ENCODE results near the gene FLNC.

DNA sequence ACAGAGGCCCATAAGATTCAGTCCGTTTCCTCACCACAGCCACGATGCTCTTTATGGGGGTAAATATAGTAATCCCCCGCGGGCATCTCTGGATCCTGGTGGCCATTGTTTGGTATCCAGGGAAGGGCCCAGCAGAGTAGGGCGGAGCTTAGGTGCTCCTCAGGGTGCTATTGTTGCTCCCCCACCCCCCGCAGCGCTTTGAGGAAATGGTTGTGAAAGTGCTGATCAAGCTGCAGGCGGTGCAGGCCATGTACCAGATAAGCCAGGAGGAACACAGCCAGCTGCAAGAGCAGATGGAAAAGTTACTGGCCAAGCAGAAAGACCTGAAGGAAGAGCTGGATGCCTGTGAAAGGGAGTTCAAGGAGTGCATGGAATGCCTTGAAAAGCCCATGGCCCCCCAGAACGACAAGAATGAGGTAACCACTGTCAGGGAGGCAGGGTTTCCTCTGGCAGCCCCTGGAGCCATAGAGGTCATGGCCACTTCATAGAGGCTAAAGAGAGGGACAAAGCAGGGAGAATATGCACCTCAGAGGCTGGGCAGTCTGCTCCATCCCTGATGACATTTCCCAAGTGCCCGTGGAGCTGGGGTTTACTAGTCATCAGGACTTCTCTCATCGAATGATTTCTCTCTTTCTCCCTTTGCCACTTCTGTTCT, 17.6 kb upstream of the FLNC start:
- TF ChIP-seq EZH2phosphoT487 (IDR thresholded peaks at IDR 0.05; ENCODE audit: borderline replicate concordance, low read length) = no peak
- TF ChIP-seq, protein P1, sequence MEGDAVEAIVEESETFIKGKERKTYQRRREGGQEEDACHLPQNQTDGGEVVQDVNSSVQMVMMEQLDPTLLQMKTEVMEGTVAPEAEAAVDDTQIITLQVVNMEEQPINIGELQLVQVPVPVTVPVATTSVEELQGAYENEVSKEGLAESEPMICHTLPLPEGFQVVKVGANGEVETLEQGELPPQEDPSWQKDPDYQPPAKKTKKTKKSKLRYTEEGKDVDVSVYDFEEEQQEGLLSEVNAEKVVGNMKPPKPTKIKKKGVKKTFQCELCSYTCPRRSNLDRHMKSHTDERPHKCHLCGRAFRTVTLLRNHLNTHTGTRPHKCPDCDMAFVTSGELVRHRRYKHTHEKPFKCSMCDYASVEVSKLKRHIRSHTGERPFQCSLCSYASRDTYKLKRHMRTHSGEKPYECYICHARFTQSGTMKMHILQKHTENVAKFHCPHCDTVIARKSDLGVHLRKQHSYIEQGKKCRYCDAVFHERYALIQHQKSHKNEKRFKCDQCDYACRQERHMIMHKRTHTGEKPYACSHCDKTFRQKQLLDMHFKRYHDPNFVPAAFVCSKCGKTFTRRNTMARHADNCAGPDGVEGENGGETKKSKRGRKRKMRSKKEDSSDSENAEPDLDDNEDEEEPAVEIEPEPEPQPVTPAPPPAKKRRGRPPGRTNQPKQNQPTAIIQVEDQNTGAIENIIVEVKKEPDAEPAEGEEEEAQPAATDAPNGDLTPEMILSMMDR (IDR thresholded peaks at IDR 0.05; ENCODE audit: low read depth, low read length, poor library complexity, severe bottlenecking) = no peak

Measured in DOHH2 (cell line).